H54 (cell line): ENCODE data around the gene TGFB2.

Experiments
- DNase-seq: peaks from one replicate; pipeline ENCODE4 v3.0.0; 2011; ENCODE audit warnings: low spot score, mixed read lengths; ENCODE audit not compliant: insufficient read length
- FAIRE-seq: peaks from 3 replicates; lab custom pipeline; 2011; peaks lifted over from hg19 to GRCh38; lab: Jason Lieb, UNC
- POLR2A ChIP-seq: IDR thresholded peaks from 2 replicates; pipeline ENCODE4 v1.6.1; 2011; ENCODE audit warnings: low read depth, mild to moderate bottlenecking, low read length

The TGFB2 gene

GRCh38 chr1:218403300-218403699 lies 58.2 kb downstream of the TGFB2 start:
- no peak for FAIRE-seq
- TF ChIP-seq POLR2A, result no peak
- no peak for DNase-seq

- DNase-seq, result no peak
- no peak for TF ChIP-seq POLR2A
- no peak for FAIRE-seq
Measured at GRCh38 chr1:218407630-218408029, 62.5 kb downstream of the TGFB2 start.

- TF ChIP-seq POLR2A, result no peak
- no peak for FAIRE-seq
- no peak for DNase-seq
Measured at GRCh38 chr1:218408135-218408534, 63.0 kb downstream of the TGFB2 start.

DNA sequence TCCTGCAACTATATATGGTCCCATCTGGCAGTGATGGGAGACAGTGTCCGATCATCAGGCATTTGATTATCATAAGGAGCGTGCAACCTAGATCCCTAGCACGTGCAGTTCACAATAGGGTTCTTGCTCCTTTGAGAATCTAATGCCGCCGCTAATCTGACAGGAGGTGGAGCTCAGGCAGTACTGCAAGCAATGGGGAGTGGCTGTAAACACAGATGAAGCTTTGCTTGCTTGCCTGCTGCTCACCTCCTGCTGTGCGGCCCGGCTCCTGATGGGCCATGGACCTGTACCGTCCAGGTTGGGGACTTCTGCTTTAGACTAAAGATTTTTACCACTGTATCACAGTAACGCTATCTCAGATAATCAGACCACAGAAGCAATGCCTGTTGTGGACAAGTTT lies 63.8 kb downstream of the TGFB2 start:
- TF ChIP-seq POLR2A, result no peak
- DNase-seq (no peak), FAIRE-seq (no peak)

DNA sequence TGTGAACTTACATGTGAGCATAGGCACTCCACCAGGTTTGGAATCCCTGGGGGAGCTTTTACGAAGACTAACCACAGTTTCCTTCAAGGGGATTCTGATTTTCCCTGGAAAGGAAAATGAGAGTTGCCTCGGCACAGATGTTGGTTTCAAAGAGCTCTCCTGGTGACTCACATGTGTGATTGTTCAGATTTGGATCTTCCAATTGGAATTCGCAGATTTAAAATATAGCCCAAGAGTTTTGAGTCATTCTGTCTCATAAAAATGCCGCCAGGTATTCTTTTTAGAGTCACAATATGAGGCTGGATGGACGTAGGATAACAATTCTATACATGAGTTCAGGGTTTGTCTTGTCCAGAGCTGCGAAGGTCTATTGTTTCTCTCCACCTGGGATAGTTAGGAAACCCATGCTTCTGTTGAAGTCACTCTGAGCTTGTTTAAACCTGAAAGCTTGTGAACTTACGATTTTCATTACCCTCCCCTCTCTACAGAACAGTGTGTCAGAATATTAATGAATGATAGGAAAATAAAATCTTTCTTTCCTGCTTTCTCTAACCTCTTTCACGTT lies 64.9 kb downstream of the TGFB2 start:
- TF ChIP-seq POLR2A, result no peak
- no peak for FAIRE-seq
- DNase-seq, result no peak

- TF ChIP-seq POLR2A, result no peak
- DNase-seq, result no peak
- no peak for FAIRE-seq
Measured at GRCh38 chr1:218411101-218411500, 66.0 kb downstream of the TGFB2 start.

GRCh38 chr1:218412171-218412570 lies 67.0 kb downstream of the TGFB2 start:
- FAIRE-seq (no peak), DNase-seq (no peak)
- no peak for TF ChIP-seq POLR2A

GRCh38 chr1:218413179-218413578 lies 68.0 kb downstream of the TGFB2 start:
- DNase-seq (no peak), FAIRE-seq (no peak)
- no peak for TF ChIP-seq POLR2A

- no peak for FAIRE-seq
- DNase-seq, result no peak
- TF ChIP-seq POLR2A, result no peak
Measured at GRCh38 chr1:218414060-218414728, 69.1 kb downstream of the TGFB2 start.

GRCh38 chr1:218415726-218416125 lies 70.6 kb downstream of the TGFB2 start:
- TF ChIP-seq POLR2A, result no peak
- DNase-seq (no peak), FAIRE-seq (no peak)

GRCh38 chr1:218421531-218421930 lies 76.4 kb downstream of the TGFB2 start:
- DNase-seq (no peak), FAIRE-seq (no peak)
- TF ChIP-seq POLR2A, result no peak

DNA sequence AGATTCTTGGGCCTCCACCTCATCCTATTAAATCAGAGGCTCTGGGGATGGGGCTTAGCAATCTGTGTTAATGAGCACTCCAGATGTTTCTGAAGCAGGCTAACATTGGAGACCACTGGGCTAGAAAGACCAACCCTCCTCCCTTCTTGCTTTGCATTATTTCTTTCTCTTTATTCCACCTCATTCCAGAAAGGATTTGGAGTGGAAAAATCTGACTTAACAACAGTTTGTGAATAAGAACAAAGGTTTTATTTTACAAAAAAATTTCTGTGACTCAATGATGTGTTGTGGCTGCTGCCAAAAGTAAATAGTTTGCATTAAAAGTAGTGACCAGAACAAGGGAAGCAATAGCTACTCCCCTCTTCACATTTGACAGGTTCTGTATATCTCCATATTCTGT lies 79.4 kb downstream of the TGFB2 start:
- DNase-seq, result no peak
- no peak for FAIRE-seq
- TF ChIP-seq POLR2A, result no peak

- FAIRE-seq, result peak; percentile 50
- DNase-seq, result peak; percentile 20
- no peak for TF ChIP-seq POLR2A
Measured at GRCh38 chr1:218425647-218426342, 80.7 kb downstream of the TGFB2 start.

GRCh38 chr1:218426343-218426657 lies 81.2 kb downstream of the TGFB2 start:
- DNase-seq, result no peak
- no peak for FAIRE-seq
- no peak for TF ChIP-seq POLR2A

GRCh38 chr1:218429301-218429700 lies 84.2 kb downstream of the TGFB2 start:
- DNase-seq, result no peak
- no peak for FAIRE-seq
- no peak for TF ChIP-seq POLR2A
